HG03280 (cell line): Measurements from ENCODE around the gene NOTUM.
"Not testable (repeated sequence)": the region's sequence is repeated elsewhere in the genome, so short reads cannot be mapped to it uniquely, and the experiment has no call there.

Experiments used
- ATAC-seq: cut with Tn5 transposase; IDR thresholded peaks from one replicate; pipeline ENCODE4 v1.9.1; 2021; ENCODE audit warnings: mild to moderate bottlenecking, moderate library complexity; ENCODE audit not compliant: unreplicated experiment

NOTUM gene

DNA sequence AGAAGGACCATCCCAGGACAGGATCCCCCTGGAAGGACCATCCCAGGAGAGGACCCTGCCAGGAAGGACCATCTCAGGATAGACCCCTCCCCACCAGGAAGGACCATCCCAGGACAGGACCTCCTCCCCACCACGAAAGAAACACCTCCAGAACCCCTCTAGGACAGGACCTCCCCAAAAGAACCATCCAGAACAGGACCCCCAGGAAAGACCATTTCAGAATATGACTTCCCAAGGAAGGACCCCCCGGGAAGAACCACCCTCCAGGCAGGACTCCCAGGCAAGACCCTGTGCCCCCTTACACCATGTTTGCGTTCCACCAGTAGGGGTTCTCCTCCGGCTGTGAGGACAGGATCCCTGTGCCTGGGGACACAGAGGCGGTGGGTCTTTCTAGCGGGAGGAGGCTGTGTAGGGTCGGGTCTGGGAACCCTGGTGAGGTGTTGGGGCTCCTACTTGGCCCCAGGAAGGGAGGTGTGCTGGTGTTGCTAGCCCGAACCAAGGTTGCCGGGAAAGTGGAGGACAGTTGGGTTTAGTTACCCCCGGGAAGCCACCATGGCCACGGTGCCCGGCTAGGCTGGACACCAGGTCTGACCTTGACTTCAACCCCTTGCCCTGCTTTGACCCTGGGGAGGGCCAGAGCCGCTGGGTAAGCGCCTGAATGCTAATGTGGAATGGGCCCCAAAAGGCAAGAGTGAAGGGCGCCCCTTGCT is 2.2 kb downstream of the NOTUM start:
- no peak for ATAC-seq

DNA sequence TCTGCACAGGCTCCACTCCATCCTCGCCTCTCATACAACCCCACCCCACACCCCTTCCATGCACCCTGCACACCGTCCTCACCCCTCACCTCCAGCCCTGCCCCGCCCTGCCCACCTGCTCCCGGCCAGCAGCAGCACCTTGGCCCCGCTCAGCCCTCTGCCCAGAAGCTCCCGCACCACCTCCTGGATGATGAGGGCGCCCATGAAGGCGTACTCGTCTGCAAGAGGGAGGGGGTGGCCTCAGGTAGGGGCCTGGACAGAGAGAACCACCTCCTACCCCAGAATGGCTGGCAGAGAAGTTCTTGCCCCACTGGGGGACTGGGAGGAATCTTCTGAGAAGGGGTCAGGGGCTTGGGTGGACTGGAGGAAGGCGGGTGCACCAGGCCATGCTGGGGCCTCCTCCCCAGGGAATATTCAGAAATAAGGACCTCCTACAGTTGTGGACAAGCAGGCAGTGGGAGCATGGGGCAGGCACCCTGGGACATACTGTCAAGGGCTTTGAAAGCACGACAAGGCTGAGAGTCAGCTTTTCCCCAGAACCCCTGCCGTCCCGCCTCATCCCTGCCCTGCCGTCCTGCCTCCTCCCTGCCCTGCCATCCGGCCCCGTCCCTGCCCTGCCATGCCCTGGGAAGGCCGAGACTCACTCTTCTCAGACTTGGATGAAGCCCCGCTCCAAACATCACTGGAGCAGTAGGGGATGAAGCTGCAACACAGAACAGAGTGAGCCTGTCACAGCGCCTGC is 3.1 kb downstream of the NOTUM start:
- ATAC-seq: no peak

DNA sequence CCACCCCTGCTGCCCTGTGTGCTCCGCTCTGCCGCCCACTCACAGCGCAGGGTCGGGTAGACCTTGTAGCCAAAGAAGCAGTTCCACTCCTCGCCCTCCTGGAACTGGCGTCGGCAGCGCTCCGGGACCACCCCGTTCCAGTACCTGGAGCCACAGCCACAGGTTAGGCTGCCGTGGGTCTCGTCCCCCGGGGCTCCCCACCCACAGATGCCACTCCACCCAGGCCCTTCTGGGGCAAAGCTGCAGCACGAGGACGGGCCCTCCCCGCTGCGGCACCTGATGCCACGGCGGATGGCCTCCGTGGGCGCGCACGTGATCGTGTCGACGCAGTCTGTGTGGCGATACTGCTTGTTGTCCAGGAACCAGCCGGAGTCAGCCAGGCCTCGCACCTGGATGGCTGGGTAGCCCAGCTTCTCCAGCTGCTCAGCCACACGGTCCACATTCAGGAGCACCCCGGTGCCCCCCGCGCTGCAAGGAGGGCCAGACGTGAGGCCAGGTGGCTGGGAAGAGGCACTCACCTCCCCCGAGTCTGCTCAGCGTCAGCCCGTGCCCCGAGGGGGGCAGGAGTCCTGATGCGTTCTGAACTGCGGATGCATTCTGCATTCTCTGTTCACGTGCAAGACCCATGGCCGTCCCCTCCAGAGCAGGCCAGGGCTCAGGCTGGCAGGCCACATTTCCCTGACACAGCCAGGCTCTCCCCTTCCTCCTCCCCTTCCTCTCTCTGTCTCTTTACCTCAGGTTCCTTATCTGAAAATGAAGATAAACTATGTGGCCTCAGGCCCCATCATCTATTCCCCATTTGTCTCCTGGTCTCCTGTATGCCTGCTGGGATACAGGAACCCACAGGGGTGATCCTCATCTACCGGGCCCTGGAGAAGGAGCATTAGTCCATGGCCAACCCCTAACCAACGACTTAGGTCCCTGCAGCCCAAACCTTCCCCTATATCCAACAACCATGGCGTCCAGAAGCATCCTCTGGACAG is 4.1 kb downstream of the NOTUM start:
- ATAC-seq: no peak

DNA sequence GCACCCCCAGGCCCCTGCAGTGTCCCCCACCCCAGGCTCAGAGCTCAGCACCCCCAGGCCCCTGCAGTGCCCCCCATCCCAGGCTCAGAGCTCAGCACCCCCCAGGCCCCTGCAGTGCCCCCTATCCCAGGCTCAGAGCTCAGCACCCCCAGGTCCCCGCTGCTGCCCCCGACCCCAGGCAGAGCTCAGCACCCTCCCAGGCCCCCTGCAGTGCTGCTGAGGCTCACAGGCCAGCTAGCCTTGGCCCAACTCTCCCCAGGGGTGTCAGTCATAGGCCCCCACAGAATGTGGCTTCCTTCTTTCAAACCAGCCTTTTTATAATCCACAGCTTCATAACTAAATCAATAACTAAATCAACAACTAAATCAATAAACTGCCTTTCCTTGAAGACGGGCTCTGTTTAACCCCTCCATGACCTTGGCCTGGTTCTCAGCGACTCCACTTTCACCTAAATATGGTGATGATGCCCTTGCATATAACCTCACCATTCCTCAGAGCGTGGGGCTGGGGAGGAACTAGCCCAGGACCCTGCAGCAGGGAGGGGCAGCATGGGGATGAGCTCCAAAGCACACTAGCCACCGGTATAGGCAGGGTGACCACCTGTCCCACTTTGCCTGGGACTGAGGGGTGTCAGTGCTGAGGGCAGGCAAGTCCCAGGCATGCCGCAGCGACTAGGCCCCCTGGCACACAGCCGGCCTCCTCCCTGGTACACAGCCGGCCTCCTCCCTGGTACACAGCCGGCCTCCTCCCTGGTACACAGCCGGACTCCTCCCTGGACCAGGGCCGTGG is 5.0 kb downstream of the NOTUM start:
- no peak for ATAC-seq

DNA sequence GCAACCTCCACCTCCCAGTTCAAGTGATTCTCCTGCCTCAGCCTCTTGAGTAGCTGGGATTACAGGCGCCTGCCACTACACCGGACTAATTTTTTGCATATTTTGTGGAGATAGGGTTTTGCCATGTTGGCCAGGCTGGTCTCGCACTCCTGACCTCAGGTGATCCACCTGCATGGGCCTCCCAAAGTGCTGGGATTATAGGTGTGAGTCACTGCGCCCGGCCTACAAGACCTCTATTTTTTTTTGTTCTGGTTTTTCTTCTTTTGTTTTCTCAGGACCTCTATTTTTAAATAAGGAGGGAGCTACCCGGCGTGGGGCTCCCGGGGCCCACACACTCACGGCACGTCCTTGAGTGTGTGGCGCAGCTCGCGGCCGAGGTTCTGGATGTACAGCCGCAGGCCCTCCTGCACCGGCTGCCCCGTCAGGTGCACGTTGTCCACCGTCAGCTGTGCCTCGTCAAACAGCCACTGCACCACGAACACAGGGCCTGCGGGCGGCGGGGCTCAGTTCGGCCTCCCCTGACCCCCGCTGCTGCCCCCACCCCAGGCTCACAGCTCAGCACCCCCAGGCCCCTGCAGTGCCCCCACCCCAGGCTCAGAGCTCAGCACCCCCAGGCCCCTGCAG is 5.8 kb downstream of the NOTUM start:
- ATAC-seq: no peak

DNA sequence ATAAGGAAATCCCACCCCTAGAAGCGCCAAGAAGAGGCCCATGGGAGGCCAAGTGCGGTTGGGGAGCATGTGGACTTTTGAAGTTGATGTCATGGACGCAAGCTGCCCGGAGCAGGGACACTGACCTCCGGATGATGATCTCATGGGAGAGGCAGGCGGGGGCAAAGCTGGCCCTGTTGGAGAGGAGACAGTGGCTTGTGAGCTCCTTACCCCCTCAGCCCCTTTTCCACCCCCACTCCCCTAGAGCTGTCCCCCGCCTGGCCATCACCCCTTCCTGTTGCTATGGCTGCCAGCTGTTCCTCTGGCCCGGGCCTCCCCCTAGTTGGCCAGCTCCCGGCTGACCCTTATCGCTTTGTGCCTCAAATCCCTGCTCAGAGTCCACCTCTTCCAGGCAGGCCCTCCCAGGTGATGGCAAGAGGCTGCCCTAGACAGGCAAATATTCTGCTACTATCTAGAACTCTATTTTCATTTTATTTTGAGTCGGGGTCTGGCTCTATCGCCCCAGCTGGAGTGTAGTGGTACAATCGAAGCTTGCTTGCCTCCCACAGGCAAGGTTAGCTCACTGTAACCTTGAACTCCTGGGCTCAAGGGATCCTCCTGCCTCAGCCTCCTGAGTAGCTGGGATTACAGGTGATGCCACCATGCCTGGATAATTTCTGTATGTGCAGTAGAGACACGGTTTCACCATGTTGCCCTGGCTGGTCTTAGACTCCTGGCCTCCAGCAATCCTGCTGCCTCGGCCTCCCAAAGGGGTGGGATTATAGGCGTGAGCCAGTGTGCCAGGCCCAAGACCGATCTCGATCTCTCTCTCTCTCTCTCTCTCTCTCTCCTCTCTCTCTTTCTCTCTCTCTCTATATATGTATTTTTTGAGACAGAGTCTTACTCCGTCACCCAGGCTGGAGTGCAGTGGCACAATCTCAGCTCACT is 6.6 kb downstream of the NOTUM start:
- no peak for ATAC-seq

DNA sequence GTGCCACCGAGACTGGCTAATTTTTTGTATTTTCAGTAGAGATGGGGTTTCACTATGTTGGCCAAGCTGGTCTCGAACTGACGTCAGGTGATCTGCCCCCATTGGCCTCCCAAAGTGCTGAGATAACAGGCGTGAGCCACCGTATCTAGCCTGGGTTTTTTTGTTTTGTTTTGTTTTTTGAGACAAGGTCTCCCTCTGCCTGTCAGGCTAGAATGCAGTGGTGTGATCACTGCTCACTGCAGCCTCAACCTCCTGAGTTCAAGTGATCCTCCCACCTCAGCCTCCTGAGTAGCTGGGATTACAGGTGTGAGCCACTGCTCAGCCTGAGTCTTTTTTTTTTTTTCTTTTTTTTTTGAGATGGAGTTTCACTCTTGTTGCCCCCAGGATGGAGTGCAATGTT is 7.5 kb downstream of the NOTUM start:
- ATAC-seq: not testable (repeated sequence)

DNA sequence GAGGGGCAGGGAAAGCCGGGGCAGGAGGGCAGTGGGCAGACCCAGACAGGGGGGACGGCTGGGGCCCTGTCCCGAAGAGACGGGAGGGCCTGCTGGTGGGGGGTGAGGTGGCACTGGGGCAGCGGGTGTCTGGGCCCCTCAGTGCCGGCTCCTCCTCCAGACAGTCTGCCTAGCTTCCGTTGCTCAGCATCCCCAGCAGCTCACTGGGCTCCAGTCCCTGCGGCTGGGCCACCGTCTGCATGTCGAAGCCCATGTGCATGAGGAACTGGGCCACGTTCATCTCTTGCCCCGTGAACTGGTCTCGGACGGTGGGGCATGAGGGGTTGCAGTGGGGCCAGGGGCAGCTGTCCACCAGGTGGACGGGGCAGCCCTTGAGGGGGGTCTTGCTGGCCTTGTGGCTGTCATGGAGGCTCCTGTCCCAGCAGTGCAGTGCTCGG is 8.2 kb downstream of the NOTUM start:
- no peak for ATAC-seq

DNA sequence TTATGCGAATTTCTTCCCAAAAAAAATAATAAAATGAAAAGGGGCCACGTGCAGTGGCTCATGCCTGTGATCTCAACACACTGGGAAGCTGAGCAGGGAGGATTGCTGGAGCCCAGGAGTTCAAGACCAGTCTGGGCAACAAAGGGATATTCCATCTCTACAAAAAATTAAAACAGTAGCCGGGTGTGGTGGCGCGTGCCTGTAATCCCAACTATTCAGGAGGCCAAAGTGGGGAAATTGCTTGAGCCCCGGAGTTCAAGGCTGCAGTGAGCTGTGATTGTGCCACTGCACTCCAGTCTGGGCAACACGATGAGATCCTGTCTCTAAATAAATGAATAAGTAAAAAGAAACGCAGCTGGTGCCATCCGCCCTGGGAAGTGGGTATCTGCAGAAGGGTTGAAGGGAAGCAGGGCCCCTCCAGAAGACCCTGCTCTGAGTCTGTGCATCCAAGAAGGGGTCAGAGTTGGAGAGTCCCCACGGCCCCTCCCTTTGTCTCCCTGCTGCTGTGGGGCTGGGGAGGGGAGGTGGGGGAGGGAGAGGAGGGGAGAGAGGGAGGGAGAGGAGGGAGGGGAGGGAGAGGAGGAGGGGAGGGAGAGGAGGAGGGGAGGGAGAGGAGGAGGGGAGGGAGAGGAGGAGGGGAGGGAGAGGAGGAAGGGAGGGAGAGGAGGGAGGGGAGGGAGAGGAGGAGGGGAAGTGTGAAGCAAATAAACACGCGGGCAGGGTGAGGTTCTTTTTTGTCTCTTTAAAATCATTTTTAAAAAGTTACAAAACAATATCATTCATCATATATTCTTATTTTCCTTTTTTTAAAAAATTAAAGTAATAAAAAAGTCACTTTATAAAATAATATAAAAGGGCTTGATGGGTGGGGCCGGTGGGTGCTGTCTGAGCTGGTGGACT is 9.0 kb downstream of the NOTUM start:
- ATAC-seq: no peak

DNA sequence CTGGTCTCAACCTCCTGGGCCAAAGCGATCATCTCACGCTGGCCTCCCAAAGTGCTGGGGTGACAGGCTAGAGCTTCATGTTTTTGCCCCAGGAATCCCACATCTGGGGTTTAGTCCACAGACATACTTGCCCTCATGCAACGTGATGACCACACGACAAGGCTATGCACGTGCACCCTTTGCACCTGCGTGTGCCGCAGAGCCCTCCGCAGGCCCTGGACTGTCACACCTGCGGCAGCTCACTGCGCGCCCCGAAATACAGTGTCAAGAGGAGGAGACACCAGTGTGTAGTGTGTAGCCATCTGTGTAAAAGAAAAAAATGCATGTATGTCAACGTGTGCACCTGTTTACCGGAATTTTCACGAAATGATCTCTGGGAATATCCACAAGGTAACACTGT is 10.5 kb downstream of the NOTUM start:
- no peak for ATAC-seq

DNA sequence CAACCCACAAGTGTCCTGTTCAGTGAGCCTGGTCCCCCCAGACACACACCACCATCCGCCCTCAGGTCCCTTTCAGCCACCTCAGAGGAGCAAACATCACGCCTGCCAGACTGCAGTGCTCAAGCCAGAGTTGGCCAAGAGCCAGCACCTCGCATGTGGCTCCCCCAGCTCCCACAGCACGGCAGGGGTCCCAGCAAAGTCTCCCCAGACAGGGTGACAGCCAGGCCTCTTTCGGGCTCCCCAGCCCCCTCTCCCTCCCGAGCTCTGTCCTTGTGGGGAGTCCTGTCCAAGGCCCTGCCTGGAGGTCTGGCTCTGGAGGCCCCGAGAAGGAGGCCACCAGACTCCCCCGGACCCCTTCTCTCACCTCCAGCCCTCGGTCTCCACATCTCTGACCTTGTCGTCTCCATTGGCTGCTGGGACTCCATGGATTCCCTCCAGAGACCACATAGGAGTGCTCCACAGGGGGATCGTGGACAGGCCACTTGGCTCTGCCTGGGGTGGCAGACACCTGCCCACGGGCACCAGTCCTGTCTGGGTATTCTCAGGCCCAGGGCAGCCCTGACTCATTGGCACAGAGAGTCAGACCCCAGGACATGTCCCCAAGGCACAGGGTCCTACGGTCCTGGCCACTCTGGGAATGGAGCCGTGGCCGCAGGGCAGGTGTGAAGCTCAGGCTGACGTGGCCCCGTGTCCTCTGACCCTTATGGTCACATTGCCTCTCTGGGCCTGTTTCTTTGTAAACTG is 12.2 kb downstream of the NOTUM start:
- ATAC-seq: no peak

DNA sequence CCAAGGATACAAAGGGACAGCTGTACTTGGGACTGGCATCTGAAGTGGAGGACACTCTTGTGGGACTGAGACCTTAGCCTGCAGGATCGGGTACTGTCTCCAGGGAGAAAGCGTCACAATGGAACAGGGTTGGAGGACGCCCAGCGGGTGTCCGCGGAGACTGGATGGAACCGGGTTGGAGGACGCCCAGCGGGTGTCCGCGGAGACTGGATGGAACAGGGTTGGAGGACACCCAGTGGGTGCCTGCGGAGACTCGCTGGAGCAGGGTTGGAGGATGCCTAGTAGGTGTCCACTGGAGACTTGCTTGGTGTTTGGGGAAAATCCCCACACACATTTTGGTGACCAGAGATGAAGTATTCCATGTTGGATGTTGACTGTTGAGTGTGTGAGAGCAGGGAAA is 13.8 kb downstream of the NOTUM start, which contains the start of gene MYADML2:
TSS of gene MYADML2 (minus strand) at position 45 of the 400 bp plus-strand sequence. CDS start 5,492 bp downstream, outside the sequence.
- ATAC-seq: no peak

DNA sequence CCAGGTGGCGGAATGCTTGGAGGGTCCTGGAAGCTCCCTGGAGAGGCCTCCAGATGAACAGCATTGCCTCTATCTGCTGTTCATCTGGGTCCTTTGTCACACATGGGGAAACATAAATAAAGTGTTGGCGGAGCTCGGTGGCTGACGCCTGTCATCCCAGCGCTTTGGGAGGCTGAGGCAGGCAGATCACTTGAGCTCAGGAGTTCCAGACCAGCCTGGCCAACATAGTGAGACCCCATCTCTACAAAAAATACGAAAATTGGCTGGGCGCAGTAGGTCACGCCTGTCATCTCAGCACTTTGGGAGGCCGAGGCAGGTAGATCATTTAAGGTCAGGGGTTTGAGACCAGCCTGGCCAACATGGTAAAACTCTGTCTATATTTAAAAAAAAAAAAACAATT is 16.1 kb downstream of the NOTUM start:
- no peak for ATAC-seq

DNA sequence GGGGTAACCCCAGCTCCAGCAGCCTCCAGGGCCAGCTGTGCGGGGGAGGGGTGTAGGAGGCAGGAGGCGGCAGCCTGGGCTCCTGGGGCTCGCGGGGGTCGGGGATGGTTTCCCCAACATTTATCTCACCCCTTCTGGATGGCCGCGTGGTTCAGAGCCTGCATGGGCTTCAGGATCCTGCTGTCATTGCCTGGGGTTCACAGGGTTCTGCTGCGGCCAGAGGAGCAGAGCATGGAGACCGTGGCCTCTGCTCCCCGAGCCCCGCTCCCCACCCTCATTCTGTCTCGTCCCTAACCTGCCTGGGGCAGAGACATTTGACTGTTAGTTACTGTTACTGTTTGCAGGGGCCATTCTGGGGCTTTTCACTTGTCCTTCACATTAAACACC is 18.8 kb downstream of the NOTUM start:
- no peak for ATAC-seq

DNA sequence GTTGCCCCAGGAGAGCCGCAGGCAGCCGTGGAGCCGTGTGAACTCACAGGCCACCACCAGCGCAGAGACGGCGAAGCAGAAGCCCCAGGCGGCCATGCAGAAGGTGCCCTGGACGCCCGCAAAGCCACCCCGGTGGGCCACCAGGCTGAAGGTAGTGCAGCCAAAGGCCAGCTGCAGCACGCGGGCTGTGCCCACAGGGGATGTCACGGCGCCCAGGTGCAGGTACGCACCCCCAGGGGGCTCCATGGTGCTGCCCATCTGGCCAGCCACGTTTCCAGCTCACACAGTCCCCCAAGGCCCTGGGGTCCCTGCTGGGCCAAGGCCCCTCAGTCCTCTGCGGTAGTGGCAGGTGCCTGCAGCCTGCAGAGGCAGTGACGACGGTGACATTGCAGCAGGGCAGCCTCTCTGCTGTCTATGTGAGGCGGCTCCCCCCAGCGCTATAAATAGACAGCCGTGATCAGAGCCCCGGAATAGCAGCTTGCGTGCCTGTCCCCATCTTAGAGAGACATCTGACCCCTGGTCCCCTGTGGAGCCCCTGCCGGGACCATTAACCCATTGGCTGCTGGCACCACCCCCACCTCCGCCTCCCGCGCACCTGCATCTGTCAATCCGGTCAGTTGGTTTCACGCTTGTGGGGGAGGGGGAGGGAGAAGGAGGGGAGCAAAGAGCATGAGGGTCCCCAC is 19.4 kb downstream of the NOTUM start:
- ATAC-seq: no peak
